ENCODE data around the gene SPRY4. TPM values are rescaled to one million over a fixed set of nuclear protein-coding genes. Genes with fewer than 3 reads are reported as not detected.

Gene SPRY4
- total RNA-seq, 1 experiment from 2014 or later: 7.7 TPM

GRCh38 chr5:142323480-142324135, 1.2 kb downstream of the SPRY4 start:
- H3K36me3 Mint-ChIP-seq (ENCODE audit: insufficient read depth, unreplicated experiment): no peaks in the 10 kb centered on the region
- no peak for DNase-seq
- TF ChIP-seq CTCF (IDR thresholded peaks at IDR 0.05; ENCODE audit: insufficient read depth in 1 of 2, low read depth in 1 of 2, low read length in 1 of 2, severe bottlenecking in 1 of 2, unreplicated experiment in 1 of 2): no peak
- H3K4me3 Mint-ChIP-seq (ENCODE audit: unreplicated experiment): peak overlapping the region; percentile 89
- Histone ChIP-seq H3K4me1 (peaks cover 39% of the 10 kb centered on the region), H3K9me3 (no peaks in the 10 kb centered on the region), H3K36me3 (ENCODE audit: control insufficient read depth, insufficient read depth, low read length) (no peaks in the 10 kb centered on the region), H3K27me3 (replicated peaks; ENCODE audit: control insufficient read depth, insufficient read depth, low read length) (no peaks in the 10 kb centered on the region), H3K4me3 (ENCODE audit: low read depth, low read length) (peak overlapping the region; percentile 83)
- BruUV-seq (replicated peaks): TSS peak; percentile 27
- POLR2A ChIA-PET: interaction anchor here (0.7 kb wide), 1 partner anchor 674 kb away, joined by 9 read pairs; no protein-coding TSS in a partner anchor
- H3K27me3 Mint-ChIP-seq (ENCODE audit: insufficient read depth, unreplicated experiment): no peaks in the 10 kb centered on the region
- H3K27ac Mint-ChIP-seq (ENCODE audit: unreplicated experiment): peak overlapping the region; percentile 86
- CTCF ChIA-PET: no interaction called here
- peaks cover 43% of the 10 kb centered on the region for H3K4me1 Mint-ChIP-seq (ENCODE audit: low read depth, unreplicated experiment)
- no peaks in the 10 kb centered on the region for H3K9me3 Mint-ChIP-seq (ENCODE audit: unreplicated experiment)
- intact Hi-C loops (cut with micrococcal nuclease; ENCODE audit: unreplicated experiment): loop anchor here (2.0 to 5.0 kb wide), 4 partner anchors 33 to 171 kb away; no protein-coding TSS in a partner anchor

GRCh38 chr5:142322747-142323479, 1.9 kb downstream of the SPRY4 start:
- H3K9me3 Mint-ChIP-seq (ENCODE audit: unreplicated experiment): no peaks in the 10 kb centered on the region
- no peaks in the 10 kb centered on the region for H3K27me3 ChIP-seq (replicated peaks; ENCODE audit: control insufficient read depth, insufficient read depth, low read length)
- no TSS peak for BruUV-seq (replicated peaks)
- H3K4me1 Mint-ChIP-seq (ENCODE audit: low read depth, unreplicated experiment): peaks cover 43% of the 10 kb centered on the region
- no peaks in the 10 kb centered on the region for H3K36me3 ChIP-seq (ENCODE audit: control insufficient read depth, insufficient read depth, low read length)
- peak overlapping the region; percentile 83 for H3K4me3 ChIP-seq (ENCODE audit: low read depth, low read length)
- peak overlapping the region; percentile 89 for H3K4me3 Mint-ChIP-seq (ENCODE audit: unreplicated experiment)
- no peaks in the 10 kb centered on the region for H3K36me3 Mint-ChIP-seq (ENCODE audit: insufficient read depth, unreplicated experiment)
- no peaks in the 10 kb centered on the region for H3K9me3 ChIP-seq
- no peak for TF ChIP-seq CTCF (IDR thresholded peaks at IDR 0.05; ENCODE audit: insufficient read depth in 1 of 2, low read depth in 1 of 2, low read length in 1 of 2, severe bottlenecking in 1 of 2, unreplicated experiment in 1 of 2)
- no peak for DNase-seq
- CTCF ChIA-PET: interaction anchor here (0.6 kb wide), 1 partner anchor 148 kb away, joined by 5 read pairs; no protein-coding TSS in a partner anchor
- intact Hi-C loops (cut with micrococcal nuclease; ENCODE audit: unreplicated experiment): loop anchor here (5.0 kb wide), 2 partner anchors 156 to 171 kb away; no protein-coding TSS in a partner anchor
- H3K4me1 ChIP-seq: peaks cover 39% of the 10 kb centered on the region
- H3K27ac Mint-ChIP-seq (ENCODE audit: unreplicated experiment): peak overlapping the region; percentile 86
- H3K27me3 Mint-ChIP-seq (ENCODE audit: insufficient read depth, unreplicated experiment): no peaks in the 10 kb centered on the region
- POLR2A ChIA-PET: interaction anchor here (0.6 to 0.7 kb wide), 2 partner anchors 106 to 673 kb away, joined by 5 to 9 read pairs; no protein-coding TSS in a partner anchor

- DNase-seq: no peak
- Mint-ChIP-seq H3K4me3 (ENCODE audit: unreplicated experiment) (peak overlapping the region; percentile 89), H3K9me3 (ENCODE audit: unreplicated experiment) (no peaks in the 10 kb centered on the region), H3K36me3 (ENCODE audit: insufficient read depth, unreplicated experiment) (no peaks in the 10 kb centered on the region), H3K27ac (ENCODE audit: unreplicated experiment) (no peak overlapping the region), H3K4me1 (ENCODE audit: low read depth, unreplicated experiment) (peaks cover 39% of the 10 kb centered on the region), H3K27me3 (ENCODE audit: insufficient read depth, unreplicated experiment) (no peaks in the 10 kb centered on the region)
- intact Hi-C loops (cut with micrococcal nuclease; ENCODE audit: unreplicated experiment): loop anchor here (5.0 kb wide), 2 partner anchors 155 to 170 kb away; no protein-coding TSS in a partner anchor
- no peak overlapping the region; the same call in 1 of the 2 replicates for H3K4me3 ChIP-seq (ENCODE audit: low read depth, low read length)
- H3K27me3 ChIP-seq (replicated peaks; ENCODE audit: control insufficient read depth, insufficient read depth, low read length): no peaks in the 10 kb centered on the region
- ChIA-PET POLR2A (interaction anchor here (0.6 kb wide), 1 partner anchor 106 kb away, joined by 5 read pairs; no protein-coding TSS in a partner anchor), CTCF (interaction anchor here (0.6 kb wide), 1 partner anchor 148 kb away, joined by 5 read pairs; no protein-coding TSS in a partner anchor)
- no peaks in the 10 kb centered on the region for H3K9me3 ChIP-seq
- H3K36me3 ChIP-seq (ENCODE audit: control insufficient read depth, insufficient read depth, low read length): no peaks in the 10 kb centered on the region
- H3K4me1 ChIP-seq: peaks cover 39% of the 10 kb centered on the region
- no TSS peak for BruUV-seq (replicated peaks)
- TF ChIP-seq CTCF (IDR thresholded peaks at IDR 0.05; ENCODE audit: insufficient read depth in 1 of 2, low read depth in 1 of 2, low read length in 1 of 2, severe bottlenecking in 1 of 2, unreplicated experiment in 1 of 2): no peak
Observed at GRCh38 chr5:142322403-142322746, 2.4 kb downstream of the SPRY4 start.
